ENCODE data around the gene TRMT61B.

Gene TRMT61B

GRCh38 chr2:28855977-28856376 is 14.1 kb downstream of the TRMT61B start:
- no peak for DNase-seq (ENCODE audit: low read depth in 2 of 2)

GRCh38 chr2:28855193-28855592 is 14.9 kb downstream of the TRMT61B start:
- no peak for DNase-seq (ENCODE audit: low read depth in 2 of 2)

DNA sequence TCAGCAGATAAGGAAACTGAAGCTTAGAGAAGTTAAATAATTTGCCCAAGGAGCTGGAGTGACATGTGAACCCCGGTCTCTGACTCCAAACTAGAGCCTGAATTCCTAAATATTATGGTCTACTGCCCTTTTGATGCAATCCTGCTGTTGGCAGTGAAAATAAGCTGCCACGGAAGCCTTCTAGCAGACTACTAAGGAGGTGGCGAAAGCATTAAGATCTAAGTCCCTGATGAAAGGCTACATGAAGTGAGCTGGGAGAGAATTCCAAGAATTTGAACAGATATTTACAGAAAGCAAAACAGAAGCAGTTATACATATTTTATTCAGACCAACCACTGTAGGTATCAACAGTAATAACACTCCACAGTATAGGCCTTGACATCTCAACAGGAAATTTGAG is 28.1 kb downstream of the TRMT61B start:
- DNase-seq (ENCODE audit: low read depth in 2 of 2), result no peak

DNA sequence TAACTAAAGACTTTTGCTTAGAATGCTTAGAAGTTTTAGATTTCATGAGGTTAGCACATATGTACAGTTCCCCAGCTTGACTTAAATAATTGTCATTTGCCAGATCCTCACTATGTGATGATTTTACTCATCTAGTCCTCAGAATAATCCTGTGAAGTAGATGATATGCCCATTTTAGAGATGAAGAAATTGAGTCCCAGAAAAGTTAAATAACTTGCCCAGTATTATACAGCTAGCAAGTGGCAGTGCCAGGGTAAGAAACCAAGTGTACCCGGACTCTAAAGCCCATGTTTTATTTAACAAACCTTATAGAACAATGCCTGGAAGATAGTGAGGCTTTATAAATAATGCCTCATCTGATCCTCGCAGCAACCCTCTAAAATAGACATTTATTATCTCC is 31.1 kb downstream of the TRMT61B start:
- DNase-seq (ENCODE audit: low read depth in 2 of 2), result no peak

- no peak for DNase-seq (ENCODE audit: low read depth in 2 of 2)
These were observed 34.3 kb downstream of the TRMT61B start for GRCh38 chr2:28835781-28836180.

DNA sequence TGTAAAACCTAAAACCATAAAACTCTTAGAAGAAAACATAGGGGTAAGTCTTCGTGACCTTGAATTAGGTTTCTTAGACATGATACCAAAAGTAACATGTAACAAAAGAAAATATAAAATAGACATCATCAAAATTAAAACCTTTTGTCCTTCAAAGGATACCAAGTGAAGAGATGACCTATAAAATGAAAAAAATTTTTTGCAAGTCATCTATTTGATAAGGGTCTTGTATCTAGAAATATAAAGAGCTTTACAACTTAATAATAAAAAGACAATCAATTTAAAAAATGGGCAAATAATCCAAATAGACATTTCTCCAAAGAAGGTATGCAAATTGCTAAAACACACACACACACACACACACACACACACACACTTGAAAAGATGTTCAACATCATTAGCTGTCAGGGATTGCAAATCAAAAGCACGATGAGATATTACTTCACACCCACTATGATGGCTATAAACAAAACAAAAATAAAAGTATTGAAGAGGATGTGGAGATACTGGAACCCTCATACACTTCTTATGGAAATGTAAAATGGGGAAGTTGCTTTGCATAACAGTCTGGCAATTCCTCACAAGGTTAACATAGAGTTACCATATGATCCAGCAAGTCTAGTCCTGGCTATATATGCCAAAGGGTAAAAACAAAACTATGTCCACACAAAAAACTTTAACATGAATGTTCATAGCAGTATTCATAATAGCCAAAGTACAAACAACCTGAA is 36.2 kb downstream of the TRMT61B start:
- no peak for DNase-seq (ENCODE audit: low read depth in 2 of 2)

DNA sequence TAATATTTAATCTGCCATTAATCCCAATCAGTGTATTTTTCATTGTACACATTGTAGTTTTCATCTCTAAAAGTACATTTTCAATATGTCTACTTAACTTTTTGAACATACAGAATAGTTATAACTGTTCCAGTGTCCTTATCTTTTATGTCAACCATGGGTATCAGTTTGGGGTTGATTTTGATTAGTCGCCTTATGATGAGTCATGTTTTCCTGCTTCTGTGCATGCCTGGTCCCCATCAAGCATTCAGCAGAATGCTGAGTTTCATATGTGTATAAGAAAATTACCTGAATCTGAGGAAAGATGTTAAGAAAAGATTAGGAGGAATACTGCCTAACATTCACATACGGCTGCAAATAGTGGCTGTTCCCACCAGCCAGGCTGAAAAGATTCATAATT is 41.7 kb downstream of the TRMT61B start:
- no peak for DNase-seq (ENCODE audit: low read depth in 2 of 2)

GRCh38 chr2:28824870-28825269 is 45.2 kb downstream of the TRMT61B start:
- DNase-seq (ENCODE audit: low read depth in 2 of 2), result no peak

DNA sequence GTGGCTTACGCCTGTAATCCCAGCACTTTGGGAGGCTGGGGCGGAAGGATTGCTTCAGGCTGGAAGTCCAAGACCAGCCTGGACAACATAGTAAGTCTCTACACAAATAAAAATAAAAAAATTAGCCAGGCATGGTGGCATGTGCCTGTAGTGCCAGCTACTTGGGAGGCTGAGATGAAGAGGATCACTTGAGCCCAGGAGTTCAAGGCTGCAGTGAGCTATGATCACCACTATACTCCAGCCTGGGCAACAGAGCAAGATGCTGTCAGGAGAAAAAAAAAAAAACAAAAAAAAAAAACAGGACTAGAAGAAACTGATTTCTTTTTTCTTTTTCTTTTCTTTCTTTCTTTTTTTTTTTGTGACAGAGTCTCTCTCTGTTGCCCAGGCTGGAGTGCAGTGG is 45.9 kb downstream of the TRMT61B start:
- DNase-seq (ENCODE audit: low read depth in 2 of 2), result no peak

DNA sequence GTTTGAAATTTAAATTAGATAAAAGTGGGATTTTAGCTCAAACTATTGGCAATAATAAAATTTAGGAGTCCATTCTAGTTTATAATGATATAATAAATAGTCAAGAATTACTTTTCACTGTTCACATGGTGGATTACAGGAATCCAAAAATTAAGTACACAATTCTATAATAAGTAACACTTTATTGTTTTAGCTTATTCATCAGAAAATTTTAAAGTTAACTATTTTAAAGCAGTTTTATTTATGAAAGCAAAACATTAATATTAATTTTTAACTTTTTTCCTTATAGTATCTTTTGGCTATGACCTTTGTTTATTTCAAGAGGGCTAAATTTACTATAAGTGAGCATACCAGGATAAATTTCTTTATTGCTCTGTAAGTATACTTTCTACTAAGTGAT is 48.1 kb downstream of the TRMT61B start:
- DNase-seq (ENCODE audit: low read depth in 2 of 2), result no peak

DNA sequence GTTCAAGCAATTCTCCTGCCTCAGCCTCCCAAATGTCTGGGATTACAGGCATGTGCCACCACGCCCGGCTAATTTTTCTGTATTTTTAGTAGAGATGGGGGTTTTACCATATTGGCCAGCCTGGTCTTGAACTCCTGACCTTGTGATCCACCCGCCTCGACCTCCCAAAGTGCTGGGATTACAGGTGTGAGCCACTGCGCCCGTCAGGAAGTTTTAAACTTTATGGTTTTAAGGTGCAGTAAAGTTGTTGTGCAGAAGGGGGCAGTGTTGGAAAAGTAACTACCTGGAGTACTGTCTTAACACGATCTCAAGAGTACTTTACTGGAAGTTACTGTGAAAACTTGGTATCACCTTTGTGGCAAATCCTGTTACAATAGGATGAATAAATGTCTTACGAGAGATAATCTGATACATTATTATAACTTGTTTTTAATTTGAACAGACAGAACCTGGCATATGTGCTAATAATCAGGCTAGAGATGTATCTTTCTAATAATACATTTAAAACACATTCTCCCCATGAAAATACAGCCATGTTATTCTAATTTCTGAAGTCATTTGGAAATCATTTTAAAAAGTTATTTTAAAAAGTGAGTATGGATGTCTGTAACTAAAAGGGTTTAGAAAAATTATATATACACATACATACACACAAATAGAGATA is 48.7 kb downstream of the TRMT61B start:
- peak; percentile 8 to 29 for DNase-seq (ENCODE audit: low read depth in 2 of 2)

DNA sequence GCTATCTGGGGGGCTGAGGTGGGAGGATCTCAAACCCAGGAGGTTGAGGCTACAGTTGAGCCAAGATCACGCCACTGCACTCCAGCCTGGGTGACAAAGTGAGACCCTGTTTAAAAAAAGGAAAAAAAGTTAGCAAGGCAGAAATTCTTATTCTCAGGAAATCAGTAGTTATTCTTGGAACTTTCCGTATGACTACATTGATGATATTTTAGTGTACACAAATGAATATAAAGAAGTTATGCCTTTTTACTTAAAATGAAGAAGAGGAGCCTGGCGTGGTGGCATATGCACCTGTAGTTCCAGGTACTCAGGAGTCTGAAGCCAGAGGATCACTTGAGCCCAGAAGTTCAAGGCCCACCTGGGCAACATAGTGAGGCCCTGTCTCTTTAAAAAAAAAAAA is 52.1 kb downstream of the TRMT61B start:
- DNase-seq (ENCODE audit: low read depth in 2 of 2), result no peak

- peak; percentile 43 to 64 for DNase-seq (ENCODE audit: low read depth in 2 of 2)
These were observed 59.5 kb downstream of the TRMT61B start, which contains the start of gene SPDYA for GRCh38 chr2:28810384-28811285. TSS of gene SPDYA (plus strand) at chr2:28810834. CDS start at chr2:28816015, 5,181 bp downstream.

DNA sequence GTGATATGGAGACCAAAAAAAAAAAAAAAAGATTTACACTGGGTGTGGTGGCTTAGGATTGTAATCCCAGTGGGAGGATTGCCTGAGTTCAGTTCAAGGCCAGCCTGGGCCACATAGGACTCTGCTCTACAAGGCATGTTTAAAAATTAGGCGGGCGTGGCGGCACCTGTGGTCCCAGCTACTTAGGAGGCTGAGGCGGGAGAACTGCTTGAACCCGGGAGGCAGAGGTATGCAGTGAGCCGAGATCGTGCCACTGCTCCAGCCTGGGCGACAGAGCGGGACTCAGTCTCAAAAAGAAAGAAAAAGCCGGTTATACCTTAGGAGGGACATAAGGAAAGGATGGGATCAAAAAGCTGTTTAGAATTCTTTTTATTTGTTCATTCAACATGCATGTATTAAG is 60.2 kb downstream of the TRMT61B start:
- DNase-seq (ENCODE audit: low read depth in 2 of 2), result no peak

DNA sequence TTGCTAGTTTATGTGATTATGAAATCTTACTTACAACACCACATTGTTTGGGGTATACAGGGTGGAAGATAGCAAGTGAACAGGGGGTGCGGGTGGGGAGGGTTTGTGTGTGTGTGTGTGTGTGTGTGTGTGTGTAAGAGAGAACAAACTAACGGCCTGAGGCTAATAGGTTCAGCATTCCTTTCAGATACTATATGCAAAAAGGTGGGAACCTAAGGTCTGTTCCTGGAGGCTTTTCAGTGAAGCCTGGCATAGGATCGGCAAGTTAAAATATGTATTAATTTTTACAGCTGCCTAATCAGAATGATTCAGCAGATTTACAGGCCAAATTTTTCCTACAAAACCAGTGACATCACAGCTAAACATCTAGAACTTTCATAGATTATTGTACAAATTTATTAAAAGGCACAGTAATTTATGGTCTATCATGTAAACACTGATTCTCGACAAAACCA is 67.1 kb downstream of the TRMT61B start:
- no peak for DNase-seq (ENCODE audit: low read depth in 2 of 2)

DNA sequence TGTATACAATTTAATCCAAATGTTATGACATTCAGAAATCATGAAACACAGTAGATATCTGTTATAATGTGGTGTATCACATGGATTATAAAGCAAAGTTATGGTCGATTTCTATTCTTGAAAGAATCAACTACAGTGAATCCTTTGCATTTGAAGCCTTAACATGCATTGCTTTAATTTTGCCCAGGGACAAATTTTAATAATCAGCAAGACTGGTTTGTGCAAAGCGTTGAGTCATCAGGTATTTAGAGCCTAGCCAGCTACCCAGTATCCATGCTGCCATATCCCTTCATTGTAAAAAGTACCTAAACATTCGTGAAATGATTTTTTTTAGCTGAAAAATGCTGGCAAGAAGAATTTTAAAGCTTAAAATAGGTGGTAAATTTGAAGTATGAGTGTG is 68.4 kb downstream of the TRMT61B start:
- DNase-seq (ENCODE audit: low read depth in 2 of 2), result no peak
